Ectodermal cell (in vitro differentiated cells): ENCODE data around the gene CD3E.
"Not testable (repeated sequence)": the region's sequence is repeated elsewhere in the genome, so short reads cannot be mapped to it uniquely, and the experiment has no call there.

ENCODE experiments used
- H3K27ac ChIP-seq: 2 replicates; pipeline ENCODE4 v1.7.0; 2013; ENCODE audit warnings: mild to moderate bottlenecking, low read depth, low read length; ENCODE audit not compliant: insufficient read depth, poor library complexity, severe bottlenecking
- H3K27me3 ChIP-seq: 2 replicates; pipeline ENCODE4 v1.7.0; 2013; ENCODE audit warnings: mild to moderate bottlenecking, low read length; ENCODE audit not compliant: insufficient read depth, control insufficient read depth, poor library complexity, severe bottlenecking
- H3K36me3 ChIP-seq: one replicate; pipeline ENCODE4 v1.7.0; 2013; ENCODE audit warnings: low read length; ENCODE audit not compliant: control insufficient read depth, insufficient read depth
- H3K4me1 ChIP-seq: one replicate; pipeline ENCODE4 v1.7.0; 2013; ENCODE audit warnings: low read length; ENCODE audit not compliant: control insufficient read depth, insufficient read depth
- H3K4me3 ChIP-seq: 2 replicates; pipeline ENCODE4 v1.7.0; 2013; ENCODE audit warnings: low read depth, low read length, control low read depth; ENCODE audit not compliant: insufficient read depth
- H3K9me3 ChIP-seq: 2 replicates; pipeline ENCODE4 v1.7.0; 2013; ENCODE audit warnings: mild to moderate bottlenecking, low read length, moderate library complexity; ENCODE audit not compliant: control insufficient read depth
- WGBS, 2 experiments: methylation state at CpG; one replicate each; pipeline ENCODE4 v1.1.7; 2013; ENCODE audit warnings: missing lambda C conversion rate in 2 of 2; 5-methylcytosine and 5-hydroxymethylcytosine counted together

CD3E gene

DNA sequence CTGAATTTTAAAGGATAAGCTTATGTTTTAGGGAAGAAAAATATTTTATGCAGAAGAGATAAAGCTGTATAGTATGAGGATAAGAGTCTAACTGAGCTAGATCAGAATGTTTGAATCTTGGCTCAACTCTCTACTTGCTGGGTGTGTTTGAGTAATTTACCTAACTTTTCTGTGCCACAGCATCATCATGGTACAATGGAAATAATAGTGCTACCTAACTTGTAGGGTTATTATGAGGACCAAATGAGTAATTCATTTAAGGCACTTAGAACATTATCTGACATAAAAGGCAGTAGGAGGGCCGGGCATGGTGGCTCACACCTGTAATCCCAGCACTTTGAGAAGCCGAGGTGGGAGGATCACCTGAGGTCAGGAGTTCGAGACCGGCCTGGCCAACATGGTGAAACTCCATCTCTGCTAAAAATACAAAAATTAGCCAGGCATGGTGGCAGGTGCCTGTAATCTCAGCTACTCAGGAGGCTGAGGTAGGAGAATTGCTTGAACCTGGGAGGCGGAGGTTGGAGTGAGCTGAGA lies 4.5 kb downstream of the CD3E start:
- not testable (repeated sequence) for H3K27ac ChIP-seq, H3K27me3 ChIP-seq, H3K9me3 ChIP-seq, H3K36me3 ChIP-seq, H3K4me3 ChIP-seq, H3K4me1 ChIP-seq
- WGBS, 2 experiments, result 84 to 93% methylated on average over 5 of the region's 5 CpGs

DNA sequence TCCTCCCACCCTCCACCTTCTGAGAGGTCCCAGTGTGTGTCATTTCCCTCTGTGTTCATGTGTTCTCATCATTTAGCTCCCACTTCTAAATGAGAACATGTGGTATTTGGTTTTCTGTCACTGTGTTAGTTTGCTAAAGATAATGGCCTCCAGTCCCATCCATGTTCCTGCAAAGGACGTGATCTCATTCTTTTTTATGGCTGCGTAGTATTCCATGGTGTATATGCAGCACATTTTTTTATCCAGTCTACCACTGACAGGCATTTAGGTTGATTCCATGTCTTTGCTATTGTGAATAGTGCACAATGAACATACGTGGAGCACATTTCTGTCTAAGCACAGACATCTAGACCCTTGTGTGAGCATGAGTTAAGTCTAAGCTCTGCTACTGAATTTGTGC lies 5.7 kb downstream of the CD3E start:
- Histone ChIP-seq H3K36me3 (no peaks in the 10 kb centered on the region), H3K9me3 (no peaks in the 10 kb centered on the region), H3K4me3 (no peak overlapping the region), H3K27ac (no peak overlapping the region), H3K27me3 (no peaks in the 10 kb centered on the region), H3K4me1 (peaks cover 6% of the 10 kb centered on the region)
- 95 to 97% methylated on average over 3 of the region's 3 CpGs for WGBS, 2 experiments

DNA sequence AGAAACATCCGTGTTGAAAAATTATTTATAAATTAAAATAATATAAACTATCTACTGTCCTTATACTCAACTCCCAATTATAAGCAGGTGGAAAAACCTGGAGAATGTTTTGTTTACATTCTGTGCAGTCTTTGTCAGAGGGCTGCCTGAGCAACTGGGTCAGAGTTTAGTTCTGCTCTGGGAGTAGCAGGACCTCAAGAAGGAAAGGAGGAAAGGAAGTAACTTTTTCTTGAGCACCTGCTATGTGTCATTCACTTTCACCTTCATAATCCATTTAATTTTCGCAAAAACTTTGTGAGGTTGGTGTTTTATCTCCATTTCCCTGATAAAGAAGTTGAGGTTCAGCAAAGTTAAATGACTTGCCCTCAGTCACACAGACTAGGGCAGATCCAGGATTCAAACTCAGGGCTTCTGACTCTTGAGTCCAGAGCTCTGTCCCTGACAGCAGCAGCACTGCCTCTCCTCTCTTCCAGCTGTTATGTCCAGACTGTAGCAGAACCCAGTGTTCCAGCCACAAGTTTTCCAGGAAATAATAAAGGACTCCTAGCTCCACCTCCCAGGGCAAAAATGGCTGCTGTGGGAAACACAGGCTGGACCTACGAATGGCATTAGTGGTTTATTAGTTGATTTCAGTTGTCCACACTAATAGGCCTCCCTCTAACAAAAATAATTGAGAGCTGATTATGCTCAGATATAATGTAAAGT lies 6.4 kb downstream of the CD3E start:
- 80 to 100% methylated on average over 1 to 2 of the region's 3 CpGs for WGBS, 2 experiments

DNA sequence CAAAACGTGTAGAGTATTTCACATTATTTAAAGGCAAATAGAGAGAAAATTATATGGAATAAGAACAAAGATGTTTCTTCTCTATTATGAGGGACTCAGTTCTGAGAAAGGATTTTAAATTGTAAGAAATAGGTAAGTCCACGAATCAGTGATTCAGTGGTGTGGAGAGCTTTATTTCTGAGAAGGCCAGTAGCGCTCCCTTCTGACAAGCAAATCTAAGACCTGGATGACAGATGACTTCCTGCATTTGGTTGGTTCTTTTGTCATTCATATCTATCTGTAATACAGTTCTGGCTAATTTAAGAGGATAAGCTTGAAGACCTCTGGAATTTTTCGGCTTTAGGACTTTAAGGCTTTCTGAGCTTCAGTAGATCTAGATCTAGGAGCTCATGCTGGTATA lies 7.0 kb downstream of the CD3E start:
- H3K9me3 ChIP-seq, result no peaks in the 10 kb centered on the region
- no peak overlapping the region for H3K4me3 ChIP-seq
- H3K27ac ChIP-seq, result no peak overlapping the region
- 87 to 93% methylated on average over 3 to 4 of the region's 4 CpGs for WGBS, 2 experiments
- H3K4me1 ChIP-seq, result peaks cover 15% of the 10 kb centered on the region
- H3K27me3 ChIP-seq, result no peaks in the 10 kb centered on the region
- H3K36me3 ChIP-seq, result no peaks in the 10 kb centered on the region

More for the DNA sequence above, 6.4 kb downstream of the CD3E start:
- Histone ChIP-seq H3K4me1 (peaks cover 9% of the 10 kb centered on the region), H3K27me3 (no peaks in the 10 kb centered on the region), H3K27ac (no peak overlapping the region), H3K9me3 (no peaks in the 10 kb centered on the region), H3K36me3 (no peaks in the 10 kb centered on the region), H3K4me3 (no peak overlapping the region)

DNA sequence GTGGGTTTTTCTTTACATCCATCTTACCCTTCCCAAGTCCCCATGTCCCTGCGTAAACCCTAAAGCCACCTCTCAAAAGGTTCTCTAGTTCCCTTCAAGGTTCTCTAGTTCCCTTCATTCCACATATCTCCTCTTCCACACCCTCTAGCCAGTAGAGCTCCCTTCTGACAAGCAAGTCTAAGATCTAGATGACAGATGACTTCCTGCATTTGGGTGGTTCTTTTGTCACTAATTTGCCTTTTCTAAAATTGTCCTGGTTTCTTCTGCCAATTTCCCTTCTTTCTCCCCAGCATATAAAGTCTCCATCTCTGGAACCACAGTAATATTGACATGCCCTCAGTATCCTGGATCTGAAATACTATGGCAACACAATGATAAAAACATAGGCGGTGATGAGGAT lies 7.8 kb downstream of the CD3E start:
- WGBS, 2 experiments, result 88 to 94% methylated on average over 2 of the region's 2 CpGs
- H3K4me1 ChIP-seq, result peaks cover 19% of the 10 kb centered on the region
- H3K36me3 ChIP-seq, result no peaks in the 10 kb centered on the region
- H3K4me3 ChIP-seq, result no peak overlapping the region
- H3K9me3 ChIP-seq, result no peaks in the 10 kb centered on the region
- no peaks in the 10 kb centered on the region for H3K27me3 ChIP-seq
- no peak overlapping the region for H3K27ac ChIP-seq

DNA sequence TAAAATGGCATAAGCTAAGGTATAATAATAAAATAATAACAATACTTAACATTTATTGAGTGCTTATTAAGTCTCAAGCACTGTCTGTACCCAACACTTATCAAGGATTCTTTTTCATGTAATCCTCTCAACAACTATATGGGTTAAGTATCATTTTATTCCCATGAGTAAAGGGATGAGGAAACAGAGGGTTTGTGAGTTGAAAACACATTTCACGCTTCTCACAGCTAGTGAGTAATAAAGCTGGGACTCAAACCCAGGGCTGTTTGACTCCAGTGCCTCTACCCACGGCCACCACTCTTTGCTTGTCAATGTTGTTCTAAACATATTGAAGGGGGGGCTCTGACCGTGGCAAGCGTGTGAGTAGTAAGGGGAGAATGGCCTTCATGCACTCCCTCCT lies 8.7 kb downstream of the CD3E start:
- no peaks in the 10 kb centered on the region for H3K36me3 ChIP-seq
- 86 to 94% methylated on average over 2 to 4 of the region's 4 CpGs for WGBS, 2 experiments

DNA sequence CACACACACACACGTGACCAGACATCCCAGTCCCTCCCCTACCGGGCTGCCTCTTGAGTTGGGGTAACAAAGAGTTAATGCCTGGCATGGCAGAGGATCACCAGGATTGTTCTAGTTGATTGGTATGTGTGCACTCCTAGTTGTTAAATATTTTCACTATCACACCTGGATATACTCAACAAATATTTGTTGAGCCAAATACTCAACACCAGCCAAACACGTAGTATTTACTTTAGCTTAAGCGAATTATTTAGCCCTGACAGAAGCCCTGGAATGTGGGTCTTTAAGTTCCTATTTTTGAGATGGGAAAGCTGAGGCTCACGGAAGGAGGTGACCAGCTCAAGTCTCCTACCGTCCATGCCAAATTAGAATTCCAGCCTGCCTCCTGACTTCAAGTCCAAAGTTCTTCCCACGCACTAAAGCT lies 10.5 kb downstream of the CD3E start:
- Histone ChIP-seq H3K36me3 (no peaks in the 10 kb centered on the region), H3K4me3 (no peak overlapping the region), H3K27ac (no peak overlapping the region), H3K9me3 (no peaks in the 10 kb centered on the region), H3K27me3 (no peaks in the 10 kb centered on the region), H3K4me1 (peaks cover 19% of the 10 kb centered on the region)
- WGBS, 2 experiments, result 64 to 75% methylated on average over 5 to 7 of the region's 7 CpGs

More for the DNA sequence above, 8.7 kb downstream of the CD3E start:
- no peak overlapping the region for H3K4me3 ChIP-seq
- peaks cover 19% of the 10 kb centered on the region for H3K4me1 ChIP-seq
- H3K9me3 ChIP-seq, result no peaks in the 10 kb centered on the region
- no peak overlapping the region for H3K27ac ChIP-seq
- no peaks in the 10 kb centered on the region for H3K27me3 ChIP-seq

DNA sequence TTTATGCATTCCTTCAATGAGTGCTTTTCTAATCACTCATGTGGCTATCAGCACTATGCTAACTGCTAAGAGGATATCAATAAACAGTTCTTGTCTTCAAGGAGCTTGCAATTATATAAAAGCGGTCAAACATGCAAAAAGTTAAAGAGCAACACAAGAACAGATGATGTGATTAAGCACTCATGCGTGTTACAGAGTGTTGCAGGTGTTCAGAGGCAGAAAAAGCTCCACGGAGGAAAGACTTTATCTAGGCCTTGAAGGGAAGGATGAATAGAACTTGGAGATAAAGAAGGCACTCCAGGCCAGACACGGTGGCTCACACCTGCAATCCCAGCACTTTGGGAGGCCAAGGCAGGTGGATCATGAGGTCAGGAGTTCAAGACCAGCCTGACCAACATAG lies 13.6 kb downstream of the CD3E start:
- no peaks in the 10 kb centered on the region for H3K9me3 ChIP-seq
- no peak overlapping the region for H3K4me3 ChIP-seq
- H3K36me3 ChIP-seq, result no peaks in the 10 kb centered on the region
- peaks cover 19% of the 10 kb centered on the region for H3K4me1 ChIP-seq
- 94 to 96% methylated on average over 4 of the region's 4 CpGs for WGBS, 2 experiments
- H3K27me3 ChIP-seq, result no peaks in the 10 kb centered on the region
- no peak overlapping the region for H3K27ac ChIP-seq

DNA sequence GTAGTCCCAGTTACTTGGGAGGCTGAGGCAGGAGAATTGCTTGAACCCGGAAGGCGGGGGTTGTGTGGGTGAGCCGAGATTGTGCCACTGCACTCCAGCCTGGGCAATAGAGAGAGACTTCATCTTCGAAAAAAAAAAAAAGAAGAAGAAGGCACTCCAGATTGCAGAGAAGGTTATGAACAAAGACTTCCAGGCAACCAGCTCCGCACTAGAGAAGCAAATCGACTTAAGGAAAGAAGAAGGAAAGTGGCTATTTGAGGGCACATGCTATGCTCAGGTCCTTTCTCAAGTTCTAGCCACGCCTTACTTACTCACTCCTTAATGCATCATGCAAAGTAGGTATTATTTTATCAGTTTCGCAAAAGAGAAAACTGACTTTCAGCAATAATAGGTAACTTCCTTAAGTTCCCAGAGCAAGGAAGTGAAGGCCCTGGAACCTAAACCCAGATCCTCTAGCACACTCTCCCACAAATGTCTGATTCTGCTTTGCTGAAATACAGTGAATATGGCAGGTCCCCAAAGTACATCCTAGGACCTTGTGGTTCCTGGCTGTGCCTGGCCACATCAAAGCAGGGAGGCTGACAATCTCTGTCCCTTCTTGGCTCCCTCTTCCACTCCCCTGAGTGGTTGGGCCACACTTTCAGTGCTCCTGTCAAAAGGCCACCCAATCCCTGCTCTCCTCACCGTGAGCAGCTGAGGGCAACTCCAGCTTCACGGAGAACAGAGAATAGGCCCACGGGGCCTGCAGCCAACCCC lies 14.2 kb downstream of the CD3E start:
- Histone ChIP-seq H3K27me3 (no peaks in the 10 kb centered on the region), H3K27ac (no peak overlapping the region), H3K36me3 (no peaks in the 10 kb centered on the region), H3K9me3 (no peaks in the 10 kb centered on the region), H3K4me1 (peaks cover 18% of the 10 kb centered on the region), H3K4me3 (no peak overlapping the region)
- 92 to 94% methylated on average over 11 of the region's 11 CpGs for WGBS, 2 experiments

DNA sequence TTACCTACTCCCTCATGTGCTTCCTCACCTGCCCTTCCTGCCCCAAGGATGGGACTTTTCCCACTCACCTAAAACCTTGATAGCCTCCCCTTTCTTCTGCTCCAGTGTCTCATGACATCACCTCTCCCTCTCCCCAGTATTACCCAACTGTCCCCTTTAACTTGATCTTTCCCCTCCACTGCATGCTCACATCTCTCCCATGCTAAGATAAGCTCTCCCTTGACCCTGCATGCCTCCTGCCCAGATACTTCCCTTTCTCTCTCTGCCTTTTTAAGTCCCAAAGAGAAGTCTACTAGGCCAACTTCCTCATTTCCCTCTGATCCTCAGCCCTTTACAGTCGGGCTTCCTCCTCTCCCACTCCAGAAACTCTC lies 14.8 kb downstream of the CD3E start:
- H3K9me3 ChIP-seq, result no peaks in the 10 kb centered on the region

More for the DNA sequence above, 14.8 kb downstream of the CD3E start:
- Histone ChIP-seq H3K4me3 (no peak overlapping the region), H3K27ac (no peak overlapping the region), H3K27me3 (no peaks in the 10 kb centered on the region), H3K36me3 (no peaks in the 10 kb centered on the region), H3K4me1 (peaks cover 13% of the 10 kb centered on the region)
- WGBS, 2 experiments, result 82 to 87% methylated on average over 1 of the region's 1 CpG
